ENCODE data around the gene NKAP. TPM values are rescaled to one million over a fixed set of nuclear protein-coding genes. Genes with fewer than 3 reads are reported as not detected.

NKAP gene
- total and polyA plus RNA-seq, 2 donors from 2014 or later = 7.7 to 9.9 TPM

DNA sequence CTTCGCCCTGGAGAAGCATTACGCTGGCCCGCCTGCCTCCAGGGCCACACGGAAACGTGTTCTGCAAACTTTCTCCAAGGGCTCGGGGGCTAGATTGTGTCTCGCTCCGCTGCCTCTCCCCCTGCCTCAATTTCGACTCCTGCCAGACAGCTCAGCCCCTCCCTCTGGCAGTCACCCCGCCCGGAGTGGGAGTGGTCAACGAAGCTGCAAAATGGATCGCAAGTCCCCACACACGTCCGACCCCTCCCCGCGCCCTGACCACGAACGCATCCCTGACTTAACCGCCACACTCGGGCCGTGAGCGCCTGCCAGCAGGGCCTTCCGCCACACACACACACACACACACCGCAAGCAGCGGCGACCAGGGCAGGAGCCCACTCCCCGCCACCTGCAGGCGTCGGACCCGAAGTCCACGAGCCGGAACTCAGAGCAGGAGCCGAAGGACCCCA lies 47.0 kb upstream of the NKAP start:
- FAIRE-seq (no peak), DNase-seq (no peak)
- Histone ChIP-seq H3K36me3 (ENCODE audit: control insufficient read depth in 2 of 3, insufficient read depth in 3 of 3, low read length in 3 of 3) (no peaks in the 10 kb centered on the region), H3K4me3 (ENCODE audit: low read length in 3 of 3) (no peak overlapping the region), H3K9me3 (ENCODE audit: control insufficient read depth in 2 of 3, insufficient read depth in 1 of 3, low read length in 3 of 3) (no peaks in the 10 kb centered on the region), H3K9ac (ENCODE audit: low read length in 3 of 3) (no peak overlapping the region), H3K27ac (ENCODE audit: low read depth in 2 of 2, low read length in 2 of 2) (no peak overlapping the region), H3K4me1 (ENCODE audit: control insufficient read depth in 2 of 3, insufficient read depth in 2 of 3, low read depth in 1 of 3, low read length in 3 of 3) (peaks cover 0 to 4% (median 0%) of the 10 kb centered on the region in 3 donors), H3K27me3 (ENCODE audit: control insufficient read depth, insufficient read depth, low read length) (peaks cover 42% of the 10 kb centered on the region)
- TF ChIP-seq, protein P1, sequence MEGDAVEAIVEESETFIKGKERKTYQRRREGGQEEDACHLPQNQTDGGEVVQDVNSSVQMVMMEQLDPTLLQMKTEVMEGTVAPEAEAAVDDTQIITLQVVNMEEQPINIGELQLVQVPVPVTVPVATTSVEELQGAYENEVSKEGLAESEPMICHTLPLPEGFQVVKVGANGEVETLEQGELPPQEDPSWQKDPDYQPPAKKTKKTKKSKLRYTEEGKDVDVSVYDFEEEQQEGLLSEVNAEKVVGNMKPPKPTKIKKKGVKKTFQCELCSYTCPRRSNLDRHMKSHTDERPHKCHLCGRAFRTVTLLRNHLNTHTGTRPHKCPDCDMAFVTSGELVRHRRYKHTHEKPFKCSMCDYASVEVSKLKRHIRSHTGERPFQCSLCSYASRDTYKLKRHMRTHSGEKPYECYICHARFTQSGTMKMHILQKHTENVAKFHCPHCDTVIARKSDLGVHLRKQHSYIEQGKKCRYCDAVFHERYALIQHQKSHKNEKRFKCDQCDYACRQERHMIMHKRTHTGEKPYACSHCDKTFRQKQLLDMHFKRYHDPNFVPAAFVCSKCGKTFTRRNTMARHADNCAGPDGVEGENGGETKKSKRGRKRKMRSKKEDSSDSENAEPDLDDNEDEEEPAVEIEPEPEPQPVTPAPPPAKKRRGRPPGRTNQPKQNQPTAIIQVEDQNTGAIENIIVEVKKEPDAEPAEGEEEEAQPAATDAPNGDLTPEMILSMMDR (IDR thresholded peaks at IDR 0.05; ENCODE audit: borderline replicate concordance, extremely low read depth, insufficient read depth) = no peak
- intact Hi-C loops (cut with DNase I) = no loop called here

GRCh38 chrX:119989905-119990555 lies 46.5 kb upstream of the NKAP start:
- no peak overlapping the region for H3K4me3 ChIP-seq (ENCODE audit: low read length in 3 of 3)
- no peaks in the 10 kb centered on the region for H3K36me3 ChIP-seq (ENCODE audit: control insufficient read depth in 2 of 3, insufficient read depth in 3 of 3, low read length in 3 of 3)
- H3K4me1 ChIP-seq (ENCODE audit: control insufficient read depth in 2 of 3, insufficient read depth in 2 of 3, low read depth in 1 of 3, low read length in 3 of 3) = peaks cover 0 to 4% (median 0%) of the 10 kb centered on the region in 3 donors
- no peak for FAIRE-seq
- H3K27me3 ChIP-seq (ENCODE audit: control insufficient read depth, insufficient read depth, low read length) = peaks cover 39% of the 10 kb centered on the region
- no peaks in the 10 kb centered on the region for H3K9me3 ChIP-seq (ENCODE audit: control insufficient read depth in 2 of 3, insufficient read depth in 1 of 3, low read length in 3 of 3)
- TF ChIP-seq, protein P1 (IDR thresholded peaks at IDR 0.05; ENCODE audit: borderline replicate concordance, extremely low read depth, insufficient read depth) = no peak
- intact Hi-C loops (cut with DNase I) = no loop called here
- DNase-seq = no peak
- H3K9ac ChIP-seq (ENCODE audit: low read length in 3 of 3) = no peak overlapping the region
- H3K27ac ChIP-seq (ENCODE audit: low read depth in 2 of 2, low read length in 2 of 2) = no peak overlapping the region

DNA sequence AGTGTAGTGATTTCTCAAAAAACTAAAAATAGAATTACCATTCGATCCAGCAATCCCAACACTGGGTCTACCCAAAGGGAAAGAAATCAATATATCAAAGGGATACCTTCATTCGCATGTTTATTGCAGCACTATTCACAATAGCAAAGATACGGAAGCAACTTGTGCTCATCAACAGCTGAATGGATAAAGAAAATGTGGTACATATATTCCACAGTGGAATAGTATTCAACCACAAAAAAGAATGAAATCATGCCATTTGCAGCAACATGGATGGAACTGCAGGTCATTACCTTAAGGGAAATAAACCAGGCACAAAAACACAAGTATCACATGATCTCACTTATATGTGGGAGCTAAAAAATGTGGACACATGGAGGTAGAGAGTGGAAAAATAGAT lies 42.7 kb upstream of the NKAP start:
- TF ChIP-seq, protein P1 (IDR thresholded peaks at IDR 0.05; ENCODE audit: borderline replicate concordance, extremely low read depth, insufficient read depth) = no peak
- no peaks in the 10 kb centered on the region for H3K9me3 ChIP-seq (ENCODE audit: control insufficient read depth in 2 of 3, insufficient read depth in 1 of 3, low read length in 3 of 3)
- H3K36me3 ChIP-seq (ENCODE audit: control insufficient read depth in 2 of 3, insufficient read depth in 3 of 3, low read length in 3 of 3) = no peaks in the 10 kb centered on the region
- DNase-seq = no peak
- no peak overlapping the region for H3K4me3 ChIP-seq (ENCODE audit: low read length in 3 of 3)
- no peak for FAIRE-seq
- no peak overlapping the region for H3K9ac ChIP-seq (ENCODE audit: low read length in 3 of 3)
- peaks cover 0 to 4% (median 0%) of the 10 kb centered on the region in 3 donors for H3K4me1 ChIP-seq (ENCODE audit: control insufficient read depth in 2 of 3, insufficient read depth in 2 of 3, low read depth in 1 of 3, low read length in 3 of 3)
- no peak overlapping the region for H3K27ac ChIP-seq (ENCODE audit: low read depth in 2 of 2, low read length in 2 of 2)
- intact Hi-C loops (cut with DNase I) = no loop called here
- H3K27me3 ChIP-seq (ENCODE audit: control insufficient read depth, insufficient read depth, low read length) = peaks cover 13% of the 10 kb centered on the region
